IPS DF 6.9 (cell line): ENCODE data around the gene RABGGTA.
"Not testable (repeated sequence)": the region's sequence is repeated elsewhere in the genome, so short reads cannot be mapped to it uniquely, and the experiment has no call there.

Experiments
- DNase-seq: peaks from one replicate; pipeline ENCODE4 v3.0.0-alpha.2; 2013; ENCODE audit warnings: low read depth, low spot score
- H3K27ac ChIP-seq: one replicate; pipeline ENCODE4 v1.5.1; 2013; ENCODE audit warnings: low read length, control low read depth
- H3K27me3 ChIP-seq: 2 replicates; pipeline ENCODE4 v1.6.1; 2013; ENCODE audit warnings: mild to moderate bottlenecking, low read length; ENCODE audit not compliant: control insufficient read depth, insufficient read depth
- H3K36me3 ChIP-seq: 2 replicates; pipeline ENCODE4 v1.6.1; 2013; ENCODE audit warnings: low read length; ENCODE audit not compliant: control insufficient read depth, insufficient read depth
- H3K4me1 ChIP-seq: 2 replicates; pipeline ENCODE4 v1.6.1; 2013; ENCODE audit warnings: low read length; ENCODE audit not compliant: control insufficient read depth, insufficient read depth
- H3K4me3 ChIP-seq: 2 replicates; pipeline ENCODE4 v1.5.1; 2013; ENCODE audit warnings: mild to moderate bottlenecking, low read length
- H3K9me3 ChIP-seq: 2 replicates; pipeline ENCODE4 v1.6.1; 2013; ENCODE audit warnings: low read length, inconsistent platforms; ENCODE audit not compliant: control insufficient read depth, insufficient read depth
- WGBS: extraction: QIAGEN DNeasy Blood & Tissue Kit; methylation state at CpG from one replicate; pipeline ENCODE4 v1.1.7; 2013; ENCODE audit warnings: mixed read lengths, missing lambda C conversion rate; ENCODE audit not compliant: insufficient read length, insufficient coverage; 5-methylcytosine and 5-hydroxymethylcytosine counted together

The RABGGTA gene

GRCh38 chr14:24231263-24232120 lies 39.9 kb downstream of the RABGGTA start:
- 100% methylated on average over 1 of the region's 23 CpGs for WGBS
- Histone ChIP-seq H3K27ac (no peak overlapping the region), H3K4me1 (no peaks in the 10 kb centered on the region), H3K36me3 (peaks cover 3% of the 10 kb centered on the region; the same call in 1 of the 2 replicates), H3K27me3 (no peaks in the 10 kb centered on the region), H3K9me3 (no peaks in the 10 kb centered on the region), H3K4me3 (peak overlapping the region; percentile 89)
- no peak for DNase-seq

DNA sequence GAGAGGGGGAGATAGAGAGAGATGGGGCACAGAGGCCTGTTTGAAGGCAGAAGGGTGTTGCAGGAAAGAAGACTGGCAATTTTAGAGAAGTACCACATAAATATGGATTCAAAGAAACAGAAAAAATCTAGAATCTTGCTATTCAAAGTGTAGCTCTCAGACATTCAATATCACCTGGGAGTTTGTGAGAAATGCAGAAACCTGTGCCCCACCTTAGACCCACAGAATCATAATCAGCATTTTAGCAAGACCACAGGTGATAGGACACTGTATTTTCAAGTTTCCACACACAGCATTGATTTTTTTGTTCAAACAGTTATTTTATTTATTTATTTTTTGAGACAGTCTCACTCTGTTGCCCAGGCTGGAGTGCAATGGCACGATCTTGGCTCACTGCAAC lies 42.5 kb downstream of the RABGGTA start:
- no peaks in the 10 kb centered on the region for H3K9me3 ChIP-seq
- no peaks in the 10 kb centered on the region for H3K36me3 ChIP-seq
- H3K27me3 ChIP-seq = no peaks in the 10 kb centered on the region
- no peak for DNase-seq
- H3K27ac ChIP-seq = no peak overlapping the region
- no peak overlapping the region for H3K4me3 ChIP-seq
- no CpG with 5 or more reads among the region's 1 CpG for WGBS
- H3K4me1 ChIP-seq = no peaks in the 10 kb centered on the region

- whole genome bisulfite sequencing = no CpG with 5 or more reads among the region's 1 CpG
- no peaks in the 10 kb centered on the region for H3K36me3 ChIP-seq
Observed at GRCh38 chr14:24226473-24226872, 44.9 kb downstream of the RABGGTA start.

GRCh38 chr14:24224618-24225071 lies 46.8 kb downstream of the RABGGTA start:
- no peak overlapping the region for H3K4me3 ChIP-seq
- no peaks in the 10 kb centered on the region for H3K36me3 ChIP-seq
- no peaks in the 10 kb centered on the region for H3K4me1 ChIP-seq
- H3K27me3 ChIP-seq = no peaks in the 10 kb centered on the region
- H3K27ac ChIP-seq = no peak overlapping the region
- no peak for DNase-seq
- no peaks in the 10 kb centered on the region for H3K9me3 ChIP-seq
- WGBS = no CpG with 5 or more reads among the region's 7 CpGs

More at GRCh38 chr14:24226473-24226872, 44.9 kb downstream of the RABGGTA start:
- Histone ChIP-seq H3K27ac (no peak overlapping the region), H3K9me3 (no peaks in the 10 kb centered on the region), H3K4me1 (no peaks in the 10 kb centered on the region), H3K27me3 (no peaks in the 10 kb centered on the region), H3K4me3 (no peak overlapping the region)
- no peak for DNase-seq

GRCh38 chr14:24222987-24223386 lies 48.4 kb downstream of the RABGGTA start:
- not testable (repeated sequence) for H3K4me1 ChIP-seq, H3K27me3 ChIP-seq, H3K36me3 ChIP-seq, H3K4me3 ChIP-seq, DNase-seq, H3K27ac ChIP-seq, H3K9me3 ChIP-seq
- WGBS = no CpG with 5 or more reads among the region's 4 CpGs

- DNase-seq = no peak
- WGBS = no CpG with 5 or more reads among the region's 3 CpGs
- Histone ChIP-seq H3K9me3 (no peaks in the 10 kb centered on the region), H3K27ac (no peak overlapping the region), H3K27me3 (no peaks in the 10 kb centered on the region), H3K36me3 (0 out of 2 replicates have a peak, but pooled peaks cover 2% of the 10 kb centered on the region), H3K4me3 (no peak overlapping the region), H3K4me1 (no peaks in the 10 kb centered on the region)
Observed at GRCh38 chr14:24219521-24219920, 51.9 kb downstream of the RABGGTA start.

DNA sequence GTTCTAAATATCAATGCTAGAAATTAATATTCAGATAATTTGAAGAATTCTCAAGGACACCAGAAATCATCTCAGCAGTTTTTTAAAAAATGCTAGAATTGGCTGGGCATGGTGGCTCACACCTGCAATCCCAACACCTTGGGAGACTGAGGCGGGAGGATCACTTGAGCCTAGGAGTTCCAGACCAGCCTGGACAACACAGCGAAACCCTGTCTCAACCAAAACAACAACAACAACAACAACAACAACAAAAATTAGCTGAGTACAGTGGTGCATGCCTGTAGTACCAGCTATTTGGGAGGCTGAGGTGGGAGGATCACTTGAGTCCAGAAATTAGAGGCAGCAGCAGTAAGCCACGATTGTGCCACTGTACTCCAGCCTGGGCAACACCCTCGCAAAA lies 52.3 kb downstream of the RABGGTA start:
- Histone ChIP-seq H3K36me3 (0 out of 2 replicates have a peak, but pooled peaks cover 2% of the 10 kb centered on the region), H3K27ac (no peak overlapping the region), H3K9me3 (no peaks in the 10 kb centered on the region), H3K4me1 (no peaks in the 10 kb centered on the region), H3K27me3 (no peaks in the 10 kb centered on the region), H3K4me3 (no peak overlapping the region)
- DNase-seq = no peak
- no CpG with 5 or more reads among the region's 4 CpGs for WGBS

- not testable (repeated sequence) for H3K27ac ChIP-seq, H3K36me3 ChIP-seq, H3K4me3 ChIP-seq, DNase-seq, H3K27me3 ChIP-seq, H3K9me3 ChIP-seq, H3K4me1 ChIP-seq
- no CpG with 5 or more reads among the region's 1 CpG for WGBS
Observed at GRCh38 chr14:24216876-24217275, 54.5 kb downstream of the RABGGTA start.

- WGBS = no CpG with 5 or more reads among the region's 2 CpGs
- Histone ChIP-seq H3K27ac (no peak overlapping the region), H3K9me3 (no peaks in the 10 kb centered on the region), H3K4me3 (no peak overlapping the region; the same call in 1 of the 2 replicates), H3K4me1 (peaks cover 2% of the 10 kb centered on the region; the same call in 1 of the 2 replicates), H3K36me3 (peaks cover 2% of the 10 kb centered on the region; the same call in 1 of the 2 replicates), H3K27me3 (no peaks in the 10 kb centered on the region)
- no peak for DNase-seq
Observed at GRCh38 chr14:24216345-24216699, 55.1 kb downstream of the RABGGTA start.
